DND-41 (cell line): Measurements from ENCODE around the gene ASF1A.

Experiments used
- CTCF ChIP-seq: IDR thresholded peaks from 2 replicates; pipeline ENCODE4 v1.5.1; 2012; ENCODE audit warnings: borderline replicate concordance, low read length, moderate library complexity, mild to moderate bottlenecking; ENCODE audit not compliant: poor library complexity, severe bottlenecking; ENCODE audit errors: extremely low read depth
- EZH2 ChIP-seq: IDR thresholded peaks from 3 replicates; pipeline ENCODE4 v1.6.1; 2012; ENCODE audit warnings: borderline replicate concordance, low read depth, mild to moderate bottlenecking, moderate library complexity, low read length, inconsistent platforms; ENCODE audit not compliant: severe bottlenecking

GRCh38 chr6:118908441-118908840 is 14.5 kb downstream of the ASF1A start:
- no peak for TF ChIP-seq EZH2
- TF ChIP-seq CTCF: no peak
